ENCODE measurements around the gene FNDC3A.
"Not testable (repeated sequence)": the region's sequence is repeated elsewhere in the genome, so short reads cannot be mapped to it uniquely, and the experiment has no call there.

FNDC3A gene

DNA sequence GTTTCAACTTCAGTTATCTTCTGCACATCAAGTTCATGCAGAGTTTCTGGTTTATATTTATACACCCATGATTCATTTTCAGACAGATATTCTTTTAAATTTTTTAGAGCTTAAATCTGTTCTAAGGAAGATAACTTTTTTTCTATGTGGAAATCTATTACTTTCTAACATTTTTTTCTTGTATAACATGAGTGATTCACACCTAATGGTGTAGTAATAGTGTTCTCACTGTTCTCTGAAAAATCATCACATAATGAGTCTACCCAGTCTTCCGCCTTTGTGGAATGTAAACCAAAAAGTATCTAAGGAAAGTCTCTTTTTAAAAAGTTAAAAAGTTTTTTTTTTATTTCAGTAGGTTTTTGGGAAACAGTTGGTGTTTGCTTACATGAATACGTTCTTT, 70.8 kb downstream of the FNDC3A start:
- no peak for DNase-seq

DNA sequence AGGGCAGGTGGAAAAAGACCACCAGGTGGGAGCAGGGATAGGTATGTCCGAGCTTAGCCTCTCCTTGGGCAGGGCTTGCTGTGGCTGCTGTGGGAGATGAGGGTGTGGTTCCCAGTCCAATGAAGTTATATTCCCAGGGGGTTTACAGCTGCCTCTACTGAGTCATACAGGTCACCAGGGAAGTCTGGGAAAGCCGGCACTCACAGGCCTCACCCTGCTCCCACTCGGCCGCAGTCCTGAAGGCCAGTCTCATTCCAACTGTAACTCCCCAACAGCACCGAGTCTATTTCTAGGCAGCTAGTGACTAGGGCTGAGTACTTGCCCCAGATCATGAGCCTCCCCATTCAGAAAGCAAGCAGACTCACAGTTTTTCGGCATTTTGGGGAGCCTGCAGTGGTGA, 77.1 kb downstream of the FNDC3A start:
- no peak for DNase-seq

DNA sequence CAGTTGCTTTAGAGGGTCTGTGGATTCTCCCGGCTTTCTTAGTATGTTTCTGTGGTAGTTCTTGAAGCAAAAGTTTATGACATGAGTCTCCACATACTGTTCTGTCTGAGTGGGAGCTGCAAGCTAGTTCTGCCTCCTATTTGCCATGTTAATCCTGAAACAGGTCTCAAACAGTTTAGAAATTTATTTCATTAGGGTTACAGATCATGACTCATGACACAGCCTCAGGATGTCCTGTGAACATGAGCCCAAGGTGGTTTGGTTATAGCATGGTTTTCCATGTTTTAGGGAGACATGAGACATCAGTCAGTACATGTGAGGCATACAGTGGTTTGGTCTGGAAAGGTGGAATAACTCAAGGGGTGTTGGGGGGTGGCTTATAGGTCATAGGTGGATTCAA, 77.5 kb downstream of the FNDC3A start:
- DNase-seq, result no peak

DNA sequence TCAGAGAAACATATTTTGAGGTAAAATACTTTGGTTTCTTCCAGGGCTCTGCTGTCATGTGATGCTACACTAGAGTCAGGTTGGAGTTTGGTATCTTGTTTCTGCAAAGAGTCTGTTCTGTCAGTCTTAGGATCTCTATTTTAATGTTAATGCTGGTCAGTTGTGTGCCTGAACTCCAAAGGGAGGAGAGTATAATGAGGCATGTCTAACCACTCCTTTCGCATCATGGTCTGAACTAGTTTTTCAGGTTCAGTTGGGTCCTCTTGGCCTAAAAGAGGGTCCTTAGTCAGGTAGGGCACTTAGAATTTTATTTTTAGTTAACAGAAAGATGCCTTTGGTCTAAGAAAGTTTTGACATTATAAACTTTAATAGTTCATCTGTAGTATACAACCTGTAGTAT, 78.2 kb downstream of the FNDC3A start:
- no peak for DNase-seq

DNA sequence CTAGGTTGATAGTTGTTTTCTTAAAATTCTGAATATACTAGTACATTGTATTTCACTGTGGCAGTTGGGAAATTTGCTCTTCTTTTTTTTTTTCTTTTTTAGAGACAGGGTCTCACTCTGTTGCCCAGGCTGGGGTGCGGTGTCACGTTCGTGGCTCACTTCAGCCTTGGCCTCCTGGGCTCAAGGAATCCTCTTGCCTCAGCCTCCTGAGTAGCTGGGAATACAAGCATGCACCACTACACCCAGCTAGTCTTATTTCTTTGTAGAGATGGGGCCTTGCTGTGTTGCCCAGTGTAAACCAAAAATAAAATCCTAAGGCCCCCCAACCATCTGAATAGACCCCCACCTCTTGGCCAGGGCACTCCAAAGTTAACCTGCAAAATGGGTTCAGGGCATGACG, 79.3 kb downstream of the FNDC3A start:
- no peak for DNase-seq

DNA sequence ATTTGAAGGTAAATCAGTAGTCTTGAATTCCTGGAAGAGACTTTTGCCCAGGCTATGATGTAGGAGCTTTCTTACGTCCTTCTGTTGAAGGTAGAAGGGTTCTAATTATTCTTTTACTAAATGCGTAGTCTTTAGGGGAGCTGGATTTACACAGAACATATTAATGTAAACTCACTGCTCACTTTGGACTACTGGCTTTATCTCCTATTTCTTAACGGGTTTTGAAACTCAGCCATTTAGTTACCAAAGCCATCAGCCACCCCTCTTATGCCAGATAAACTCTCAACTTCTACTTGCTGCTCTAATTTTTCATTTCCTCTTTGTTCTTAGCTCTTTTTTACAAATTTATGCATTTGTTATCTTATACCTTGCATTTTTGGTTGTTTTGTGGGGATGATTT, 81.5 kb downstream of the FNDC3A start:
- DNase-seq, result no peak

DNA sequence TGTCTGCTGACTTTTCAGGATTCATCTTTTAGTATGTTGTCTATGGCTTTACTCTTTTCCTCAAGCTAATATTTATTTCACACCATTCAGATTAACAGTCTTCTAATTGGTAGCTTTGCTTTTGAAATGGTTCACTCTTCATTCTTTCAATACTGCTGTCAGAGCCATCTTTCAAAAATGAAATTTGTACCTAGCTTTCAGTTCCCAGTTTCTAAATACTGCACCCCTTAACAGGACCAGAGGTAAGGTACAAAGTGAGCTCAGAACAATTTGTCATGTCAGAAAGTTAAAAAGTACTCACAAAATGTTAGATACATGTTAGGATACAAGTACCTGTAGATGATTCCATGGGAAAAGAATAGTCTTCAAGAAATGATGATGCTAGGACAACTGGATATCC, 83.0 kb downstream of the FNDC3A start:
- no peak for DNase-seq

DNA sequence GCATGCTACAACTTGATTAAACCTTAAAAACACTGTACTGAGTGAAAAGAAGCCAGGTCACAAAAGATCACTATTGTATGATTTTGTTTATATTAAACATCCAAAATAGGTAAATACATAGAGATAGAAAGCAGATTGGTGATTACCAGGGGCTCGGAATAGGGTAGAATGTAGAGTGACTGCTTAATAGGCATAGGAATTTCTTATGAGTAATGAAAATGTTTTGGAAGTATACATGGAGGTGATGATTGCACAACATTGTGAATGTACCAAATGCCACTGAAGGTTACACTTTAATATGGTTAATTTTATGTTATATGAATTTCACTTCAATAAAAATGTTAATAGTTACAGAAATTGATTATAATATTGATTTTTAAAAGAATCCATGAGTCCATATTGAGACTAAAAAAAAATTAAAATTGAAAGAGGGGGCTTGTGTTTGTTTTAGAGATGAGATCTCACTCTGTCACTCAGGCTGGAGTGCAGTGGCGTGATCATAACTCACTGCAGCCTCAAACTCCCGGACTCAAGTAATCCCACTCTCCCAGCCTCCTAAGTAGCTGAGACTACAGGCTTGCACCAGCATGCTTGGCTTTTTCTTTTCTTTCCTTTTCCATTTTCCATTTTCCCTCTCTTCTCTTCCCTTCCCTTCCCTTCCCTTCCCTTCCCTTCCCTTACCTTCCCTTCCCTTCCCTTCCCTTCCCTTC, 85.1 kb downstream of the FNDC3A start:
- no peak for DNase-seq

DNA sequence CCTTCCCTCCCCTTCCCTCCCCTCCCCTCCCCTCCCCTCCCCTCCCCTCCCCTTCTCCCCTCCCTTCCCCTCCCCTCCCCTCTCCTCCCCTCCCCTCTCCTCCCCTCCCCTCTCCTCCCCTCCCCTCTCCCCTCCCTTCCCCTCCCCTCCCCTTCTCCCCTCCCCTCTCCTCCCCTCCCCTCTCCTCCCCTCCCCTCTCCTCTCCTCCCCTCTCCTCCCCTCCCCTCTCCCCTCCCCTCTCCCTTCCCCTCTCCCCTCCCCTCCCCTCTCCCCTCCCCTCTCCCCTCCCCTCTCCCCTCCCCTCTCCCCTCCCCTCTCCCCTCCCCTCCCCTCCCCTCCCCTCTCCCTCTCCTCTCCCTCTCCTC, 85.7 kb downstream of the FNDC3A start:
- not testable (repeated sequence) for DNase-seq

DNA sequence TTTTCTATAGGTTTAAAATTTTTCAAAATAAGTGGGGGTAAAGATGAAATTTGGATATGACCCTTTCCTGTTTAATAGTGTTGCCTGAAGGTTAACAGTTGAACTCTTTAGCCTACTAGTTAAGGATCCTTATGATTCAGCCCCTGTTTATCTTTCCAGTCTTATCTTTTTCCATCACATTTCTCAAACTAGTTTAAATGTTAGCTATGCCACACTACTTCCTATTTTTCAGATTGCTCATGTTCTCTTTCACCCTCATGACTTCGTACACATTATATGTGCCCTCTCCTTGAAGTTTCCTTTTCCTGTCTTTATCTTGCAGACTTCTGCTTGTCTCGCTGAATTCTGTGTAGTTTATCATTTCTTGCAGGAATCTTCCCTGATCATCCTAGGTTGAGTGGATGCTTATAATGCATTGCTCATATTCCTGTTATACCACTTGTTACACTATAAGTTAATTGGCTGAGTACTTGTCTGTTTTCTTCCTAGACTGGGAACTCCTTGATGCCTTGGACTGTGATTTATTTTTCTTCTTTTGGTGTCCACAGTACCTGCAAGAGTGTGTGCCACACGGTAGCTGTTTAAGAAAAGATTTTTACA, 86.7 kb downstream of the FNDC3A start:
- DNase-seq, result no peak

DNA sequence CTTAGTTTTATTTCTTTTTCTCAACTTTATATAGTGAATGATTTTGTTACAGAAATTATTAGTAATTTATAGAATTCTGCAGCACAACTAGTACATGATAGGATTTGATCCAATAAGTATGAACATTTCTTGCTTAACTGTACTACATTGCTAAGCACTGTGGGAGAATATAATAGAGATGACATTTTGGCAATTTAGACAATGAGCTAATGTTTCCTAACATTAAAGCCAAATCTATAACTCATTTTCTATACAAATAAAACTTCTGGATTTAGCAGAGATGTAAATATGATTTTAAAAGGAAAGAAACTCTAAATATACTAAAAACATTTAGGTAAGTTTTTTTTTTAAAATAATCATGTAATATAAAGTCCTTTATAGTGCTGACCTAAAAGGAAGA, 87.3 kb downstream of the FNDC3A start:
- no peak for DNase-seq

DNA sequence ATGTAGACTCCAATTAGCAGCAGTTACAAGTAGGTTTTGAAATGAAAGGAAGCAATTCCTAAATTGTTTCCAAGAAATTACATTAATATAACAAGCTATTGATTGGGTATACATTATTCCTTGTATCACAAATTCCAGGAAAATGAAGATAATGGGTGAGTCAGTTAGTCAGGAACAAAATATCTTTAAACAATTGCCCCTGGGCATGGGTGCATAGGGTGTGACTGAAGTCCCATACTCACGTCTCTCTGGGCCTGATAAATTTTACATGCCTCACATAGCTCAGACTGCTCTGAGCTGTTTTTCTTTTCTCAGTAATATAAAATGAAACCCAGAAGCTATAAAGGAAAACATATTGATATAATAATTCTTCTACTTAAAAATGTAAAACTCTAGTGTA, 87.8 kb downstream of the FNDC3A start:
- DNase-seq, result peak; percentile 37

DNA sequence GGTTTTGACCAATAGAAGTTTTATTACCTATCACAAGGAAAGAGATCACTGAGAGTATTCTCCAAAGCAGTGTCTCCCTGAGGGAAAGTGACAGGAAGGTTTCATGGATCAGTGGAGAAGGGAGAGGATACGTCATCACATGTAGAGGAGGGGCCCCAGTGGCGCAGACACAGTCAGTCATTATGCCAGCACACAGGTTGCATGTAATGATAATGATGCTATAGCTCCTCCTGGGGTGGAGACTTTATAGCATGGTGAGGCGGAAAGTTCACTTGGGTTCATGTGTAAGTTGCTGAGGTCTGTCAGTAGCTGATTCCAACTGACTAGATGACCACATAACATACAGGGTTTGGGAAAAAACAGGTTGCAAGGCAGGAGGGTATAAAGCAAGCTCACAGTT, 88.8 kb downstream of the FNDC3A start:
- DNase-seq, result no peak

DNA sequence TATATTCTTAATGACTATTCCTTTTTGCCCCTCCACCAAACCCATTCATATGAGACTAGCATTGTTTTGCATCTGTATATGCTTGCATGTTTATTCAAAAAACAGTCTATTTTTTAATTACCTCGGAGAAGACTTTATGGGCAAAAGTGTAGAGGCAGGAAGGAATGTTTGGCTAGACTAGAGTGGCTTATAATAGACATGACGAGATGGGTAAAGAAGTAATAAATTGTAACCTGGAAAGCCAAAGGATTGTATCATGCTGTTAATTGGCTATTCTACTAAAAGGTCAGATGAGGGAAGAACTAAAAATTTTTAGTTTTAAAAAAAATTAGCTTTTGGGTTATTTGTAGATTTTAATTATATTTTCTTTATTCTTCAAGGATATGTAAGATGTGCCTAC, 91.1 kb downstream of the FNDC3A start:
- no peak for DNase-seq

DNA sequence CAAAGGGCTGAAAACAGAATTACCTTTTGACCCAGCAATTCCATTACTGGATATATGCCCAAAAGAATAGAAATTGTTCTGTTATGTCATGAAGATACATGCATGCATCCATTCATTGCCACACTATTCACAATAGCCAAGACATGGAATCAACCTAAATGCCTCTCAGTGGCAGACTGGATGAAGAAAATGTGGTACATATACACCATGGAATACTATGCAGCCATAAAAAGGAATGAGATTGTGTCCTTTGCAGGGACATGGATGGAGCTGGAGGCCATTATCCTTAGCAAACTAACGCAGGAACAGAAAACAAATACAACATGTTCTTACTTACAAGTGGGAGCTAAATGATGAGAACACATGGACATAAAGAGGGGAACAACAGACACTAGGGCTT, 92.8 kb downstream of the FNDC3A start:
- DNase-seq, result not testable (repeated sequence)

DNA sequence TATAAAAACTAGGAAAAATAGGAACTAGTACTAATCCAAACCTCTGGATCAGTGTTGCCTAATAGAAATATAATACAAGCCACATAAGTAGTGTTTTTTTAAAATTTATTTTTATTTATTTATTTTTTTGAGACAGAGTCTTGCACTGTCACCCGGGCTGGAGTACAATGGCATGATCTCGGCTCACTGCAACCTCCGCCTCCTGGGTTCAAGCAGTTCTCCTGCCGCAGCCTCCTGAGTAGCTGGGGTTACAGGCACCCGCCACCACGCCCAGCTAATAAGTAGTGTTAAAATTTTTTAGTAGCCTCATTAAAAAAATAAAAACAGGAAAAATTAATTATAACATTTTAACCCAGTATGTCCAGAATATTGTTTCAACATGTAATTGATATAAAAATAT, 94.3 kb downstream of the FNDC3A start:
- DNase-seq, result not testable (repeated sequence)

DNA sequence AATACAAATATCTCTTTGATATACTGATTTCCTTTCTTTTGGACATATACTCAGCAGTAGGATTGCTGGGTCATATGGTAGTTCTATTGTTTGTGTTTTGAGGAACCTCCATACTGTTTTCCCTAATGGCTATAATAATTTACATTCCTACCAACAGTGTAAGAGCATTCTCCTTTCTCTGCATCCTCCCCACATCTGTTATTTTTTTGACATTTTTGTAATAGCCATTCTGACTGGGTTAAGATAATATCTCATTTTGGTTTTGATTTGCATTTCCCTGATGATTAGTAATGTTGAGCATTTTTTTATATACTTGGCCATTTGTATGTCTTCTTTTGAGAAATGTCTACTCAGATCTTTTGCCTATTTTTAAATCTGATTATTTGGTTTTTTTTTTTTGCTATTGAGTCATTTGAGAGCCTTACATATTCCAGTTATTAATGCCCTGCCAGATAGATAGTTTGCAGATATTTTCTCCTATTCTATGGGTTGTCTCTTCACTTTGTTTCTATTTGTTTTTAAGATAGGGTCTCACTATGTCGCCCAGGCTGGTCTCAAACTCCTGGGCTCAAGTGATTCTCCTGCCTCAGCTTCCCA, 95.7 kb downstream of the FNDC3A start:
- no peak for DNase-seq

DNA sequence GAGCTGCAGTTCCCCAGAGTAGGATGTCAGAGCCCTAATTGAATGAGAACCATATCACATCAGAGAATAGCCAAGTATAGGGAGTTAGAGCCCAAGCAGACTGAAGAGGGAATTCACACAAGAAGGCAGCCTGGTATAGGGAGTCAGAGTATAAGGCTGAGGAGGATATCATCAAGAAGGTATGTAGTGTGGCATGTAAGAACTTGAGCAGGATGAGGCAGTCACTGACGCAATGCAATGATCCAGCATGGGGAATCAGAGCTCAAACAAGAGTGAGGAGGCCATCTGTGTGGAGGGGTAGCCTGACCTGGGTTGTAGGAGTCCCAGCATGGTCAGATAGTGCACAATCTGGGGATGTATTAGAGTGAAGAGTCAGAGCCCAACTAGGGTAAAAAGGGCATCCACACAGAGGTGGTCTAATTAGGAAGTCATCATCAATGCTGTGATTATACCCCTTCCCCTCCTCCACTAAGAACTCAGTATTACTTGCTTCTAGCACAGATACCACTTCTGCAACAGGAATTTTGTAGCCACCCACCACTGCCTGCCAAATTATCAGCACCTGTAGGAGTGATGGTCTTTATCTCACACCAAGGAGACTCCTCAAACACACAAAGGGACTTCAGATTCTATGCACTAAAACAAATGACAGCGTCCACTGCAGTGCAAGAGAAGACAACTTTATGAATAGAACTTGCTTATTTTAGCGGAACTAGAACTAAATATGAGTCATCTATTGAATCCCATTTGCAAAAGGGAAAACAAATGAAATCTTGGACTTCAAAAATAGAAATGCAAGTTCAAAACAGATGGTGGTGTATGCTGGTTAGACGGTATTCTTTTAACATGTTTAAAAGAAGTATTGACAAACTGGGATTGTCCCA, 107.2 kb downstream of the FNDC3A start:
- peak; percentile 65 for DNase-seq

DNA sequence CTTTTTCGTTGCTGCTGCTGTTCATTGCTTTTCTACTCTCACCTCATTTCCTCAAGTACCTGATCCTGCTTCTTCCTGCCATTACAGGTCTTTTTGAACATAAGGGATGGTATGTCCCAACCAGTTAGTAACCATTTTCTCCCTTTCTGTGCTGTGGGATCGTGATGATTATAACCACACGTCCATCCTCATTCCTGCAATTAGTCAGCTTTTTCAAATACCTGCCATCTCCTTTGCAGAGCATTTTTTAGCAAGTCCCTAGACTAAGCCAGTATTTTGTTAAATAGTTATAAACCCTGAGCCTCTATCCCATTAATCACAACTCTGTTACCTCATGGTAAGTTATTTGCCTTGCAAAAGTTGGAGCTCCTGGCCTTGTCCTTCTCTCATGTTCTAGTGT, 109.2 kb downstream of the FNDC3A start:
- DNase-seq, result no peak

DNA sequence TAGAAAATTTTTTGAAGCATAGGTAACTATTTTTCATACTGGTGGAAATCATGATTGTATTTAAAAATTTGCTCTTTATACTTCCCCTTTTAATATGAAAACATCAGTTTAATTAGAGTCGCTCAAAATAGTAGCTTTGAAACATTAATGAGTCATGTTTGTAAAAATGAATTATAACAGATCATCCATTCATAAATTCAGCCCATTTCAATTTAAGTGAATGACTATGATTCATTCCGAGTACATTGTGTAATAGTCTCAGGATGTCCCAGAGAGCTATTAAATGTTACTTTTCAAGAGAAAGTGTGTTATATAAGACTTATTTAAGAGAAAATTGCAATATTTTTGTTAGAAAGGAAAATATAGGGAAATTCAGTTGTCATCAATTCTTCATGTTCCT, 111.0 kb downstream of the FNDC3A start:
- DNase-seq, result no peak

DNA sequence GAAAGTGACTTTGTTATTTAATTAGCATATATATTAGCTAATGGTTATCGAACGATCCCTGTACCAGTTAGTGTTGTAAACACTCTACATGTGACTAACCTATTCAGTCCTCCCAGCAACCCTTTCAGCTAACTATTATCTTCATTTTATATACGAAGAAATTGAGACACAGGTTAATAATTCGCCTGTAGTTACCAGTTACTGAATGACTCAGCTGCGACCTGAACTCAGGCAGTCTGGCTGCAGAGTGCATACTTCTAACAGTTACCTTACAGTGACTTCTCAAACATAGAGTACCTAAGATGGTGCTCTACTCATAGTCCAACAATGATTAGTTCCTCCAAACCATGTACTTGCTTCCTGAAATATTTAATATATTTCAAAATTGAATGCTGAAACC, 117.7 kb downstream of the FNDC3A start:
- no peak for DNase-seq

DNA sequence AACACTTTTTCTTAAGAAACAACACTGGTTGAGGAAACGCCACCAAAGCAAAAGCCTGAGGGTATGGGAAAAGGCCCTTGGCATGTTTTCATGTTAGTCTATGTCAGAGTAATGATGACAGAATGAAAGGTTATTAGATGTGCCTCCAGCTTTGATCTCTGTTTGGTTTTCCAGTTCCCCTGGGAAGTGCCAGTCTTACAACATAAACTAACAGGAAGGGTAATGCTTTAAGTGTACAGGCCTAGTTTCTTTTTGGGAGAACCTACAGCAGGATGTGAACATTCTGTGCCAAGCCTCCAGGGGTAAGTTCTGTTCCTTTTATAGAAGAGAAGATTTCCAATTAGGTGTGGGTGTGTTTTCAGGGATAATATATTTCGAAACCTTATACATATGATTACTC, 121.7 kb downstream of the FNDC3A start:
- DNase-seq, result no peak

DNA sequence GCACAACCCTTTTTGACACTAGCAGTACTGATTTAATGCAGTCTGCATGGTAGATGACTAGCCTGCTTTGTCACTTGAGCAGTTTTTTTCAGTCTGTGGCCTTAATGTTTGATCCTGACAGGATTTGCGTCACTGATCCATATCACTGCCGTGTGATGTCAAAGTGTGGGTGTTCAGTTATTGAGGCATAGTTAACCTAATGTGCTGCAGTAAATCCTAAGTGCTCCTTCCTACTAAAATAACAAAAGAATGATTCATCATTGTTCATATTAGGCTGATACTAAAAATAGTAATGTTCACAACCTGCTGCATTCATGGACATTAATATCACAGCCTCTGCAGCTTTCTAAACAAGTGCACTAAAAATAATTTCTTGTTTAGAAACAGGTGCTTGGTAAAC, 122.5 kb downstream of the FNDC3A start:
- DNase-seq, result peak; percentile 38
